ENCODE measurements around the gene ADGRL1. TPM values are rescaled to one million over a fixed set of nuclear protein-coding genes. Genes with fewer than 3 reads are reported as not detected.
A peak's percentile ranks its signal among the peaks of the same experiment; 100 is the strongest.
"Not testable (repeated sequence)": the region's sequence is repeated elsewhere in the genome, so short reads cannot be mapped to it uniquely, and the experiment has no call there.

ADGRL1 gene
- total RNA-seq, 2 experiments from 2014 or later: 8.4 to 10.9 TPM

DNA sequence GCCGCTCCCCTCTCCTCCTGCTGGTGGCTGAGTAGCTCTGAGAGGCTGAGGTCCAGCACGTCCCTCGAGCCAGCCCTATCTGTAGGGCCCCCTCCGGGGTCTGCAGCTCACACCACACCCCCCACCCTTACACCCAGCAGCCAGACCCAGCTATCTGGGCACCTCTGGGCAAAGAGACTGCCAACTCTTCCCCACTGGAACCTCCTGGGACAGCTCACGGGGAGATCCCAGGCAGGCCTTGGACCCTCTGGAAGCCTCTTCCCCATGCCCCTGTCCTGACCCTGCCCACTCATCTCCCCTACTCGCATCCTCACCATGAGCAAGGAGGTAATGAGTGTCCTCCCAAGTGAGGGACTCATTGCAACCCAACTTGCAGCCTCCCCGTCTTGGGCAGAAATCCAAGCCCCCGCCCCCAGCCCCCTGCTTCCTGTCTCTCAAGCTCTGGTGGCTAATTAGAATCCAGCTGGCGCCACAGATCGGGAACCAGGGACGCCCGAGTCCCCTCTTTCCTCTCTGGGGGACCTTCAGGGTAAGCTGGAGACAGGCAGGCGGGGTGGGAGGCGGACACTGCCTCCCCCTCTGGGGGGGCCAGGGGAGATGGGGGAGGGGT, 22.1 kb downstream of the ADGRL1 start:
- Mint-ChIP-seq H3K4me1 (ENCODE audit: low read depth) (no peaks in the 10 kb centered on the region), H3K27me3 (no peaks in the 10 kb centered on the region), H3K9me3 (no peaks in the 10 kb centered on the region), H3K27ac (no peak overlapping the region), H3K4me3 (no peak overlapping the region), H3K36me3 (no peaks in the 10 kb centered on the region)
- POLR2A ChIA-PET: interaction anchor here (0.6 kb wide), 1 partner anchor 17 kb away, joined by 3 read pairs; no protein-coding TSS in a partner anchor
- intact Hi-C loops (cut with micrococcal nuclease): no loop called here
- DNase-seq: no peak
- CTCF ChIA-PET: interaction anchor here (1.4 to 4.2 kb wide), 3 partner anchors 15 to 165 kb away, joined by 4 to 13 read pairs (median 13); partner anchors contain the start of gene ASF1B

DNA sequence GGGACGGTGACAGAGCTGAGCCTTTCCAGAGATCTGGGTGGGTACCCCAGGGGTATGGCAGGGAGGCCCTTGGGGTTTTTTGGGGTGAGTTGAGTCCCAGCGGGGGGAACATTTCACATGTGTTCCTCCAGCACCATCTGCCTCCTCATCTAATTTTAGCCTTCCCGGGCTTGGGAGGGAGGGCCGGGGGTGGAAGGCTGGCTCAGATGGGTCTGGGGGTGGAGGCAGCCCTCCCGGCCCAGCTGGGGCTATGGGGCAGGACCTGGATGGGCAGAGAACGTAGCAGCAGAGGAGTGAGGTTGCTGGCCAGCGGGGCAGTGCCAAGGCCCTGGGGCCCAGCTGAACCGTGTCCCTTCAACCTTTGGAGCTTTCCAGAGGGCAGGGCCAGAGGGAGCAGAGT, 23.5 kb downstream of the ADGRL1 start:
- Mint-ChIP-seq H3K36me3 (peaks cover 2% of the 10 kb centered on the region), H3K4me1 (ENCODE audit: low read depth) (no peaks in the 10 kb centered on the region), H3K4me3 (no peak overlapping the region), H3K27ac (no peak overlapping the region), H3K9me3 (no peaks in the 10 kb centered on the region), H3K27me3 (no peaks in the 10 kb centered on the region)
- DNase-seq: no peak
- intact Hi-C loops (cut with micrococcal nuclease): no loop called here
- CTCF ChIA-PET: no interaction called here
- POLR2A ChIA-PET: no interaction called here

DNA sequence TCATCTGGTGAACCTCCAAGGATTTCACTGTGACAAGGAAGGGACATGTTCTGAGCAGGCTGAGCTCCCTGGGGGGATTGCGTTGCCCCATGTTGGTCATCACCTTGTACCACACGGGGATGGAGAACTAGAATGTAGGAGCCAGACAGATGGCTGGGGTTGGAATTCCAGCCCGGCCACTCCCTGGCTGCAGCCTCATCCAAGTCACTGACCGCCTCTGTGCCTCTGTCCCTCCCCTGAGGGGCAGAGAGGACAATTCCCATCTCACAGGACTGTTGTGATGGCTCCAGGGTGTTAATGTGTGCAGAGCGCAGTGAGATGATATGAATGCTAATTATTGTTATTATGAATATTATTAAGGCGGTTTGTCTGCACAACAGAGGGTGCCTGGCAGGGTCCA, 24.1 kb downstream of the ADGRL1 start:
- DNase-seq: no peak
- no peaks in the 10 kb centered on the region for H3K9me3 Mint-ChIP-seq
- CTCF ChIA-PET: no interaction called here
- intact Hi-C loops (cut with micrococcal nuclease): no loop called here
- H3K36me3 Mint-ChIP-seq: peaks cover 2% of the 10 kb centered on the region
- H3K4me3 Mint-ChIP-seq: no peak overlapping the region
- POLR2A ChIA-PET: no interaction called here
- H3K27ac Mint-ChIP-seq: no peak overlapping the region
- no peaks in the 10 kb centered on the region for H3K27me3 Mint-ChIP-seq
- no peaks in the 10 kb centered on the region for H3K4me1 Mint-ChIP-seq (ENCODE audit: low read depth)

DNA sequence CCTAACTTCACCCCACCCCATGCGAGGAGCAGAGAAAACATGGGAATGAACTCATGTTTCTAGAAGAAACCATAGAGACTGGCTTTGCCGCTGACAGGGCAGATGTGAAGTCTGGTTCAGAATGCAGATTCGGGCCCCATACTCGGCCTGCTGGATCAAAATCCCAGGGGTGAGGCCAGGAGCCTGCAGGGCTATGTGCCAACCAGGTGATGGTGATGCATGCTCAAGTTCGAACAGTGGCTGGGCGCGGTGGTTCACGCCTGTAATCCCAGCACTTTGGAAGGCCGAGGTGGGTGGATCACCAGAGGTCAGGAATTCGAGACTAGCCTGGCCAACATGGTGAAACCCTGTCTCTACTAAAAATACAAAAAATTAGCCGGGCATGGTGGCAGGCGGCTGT, 24.8 kb downstream of the ADGRL1 start:
- H3K36me3 Mint-ChIP-seq; H3K27me3 Mint-ChIP-seq; intact Hi-C loops (cut with micrococcal nuclease); H3K9me3 Mint-ChIP-seq; H3K27ac Mint-ChIP-seq; CTCF ChIA-PET; H3K4me3 Mint-ChIP-seq; DNase-seq; H3K4me1 Mint-ChIP-seq (ENCODE audit: low read depth); POLR2A ChIA-PET: not testable (repeated sequence)

DNA sequence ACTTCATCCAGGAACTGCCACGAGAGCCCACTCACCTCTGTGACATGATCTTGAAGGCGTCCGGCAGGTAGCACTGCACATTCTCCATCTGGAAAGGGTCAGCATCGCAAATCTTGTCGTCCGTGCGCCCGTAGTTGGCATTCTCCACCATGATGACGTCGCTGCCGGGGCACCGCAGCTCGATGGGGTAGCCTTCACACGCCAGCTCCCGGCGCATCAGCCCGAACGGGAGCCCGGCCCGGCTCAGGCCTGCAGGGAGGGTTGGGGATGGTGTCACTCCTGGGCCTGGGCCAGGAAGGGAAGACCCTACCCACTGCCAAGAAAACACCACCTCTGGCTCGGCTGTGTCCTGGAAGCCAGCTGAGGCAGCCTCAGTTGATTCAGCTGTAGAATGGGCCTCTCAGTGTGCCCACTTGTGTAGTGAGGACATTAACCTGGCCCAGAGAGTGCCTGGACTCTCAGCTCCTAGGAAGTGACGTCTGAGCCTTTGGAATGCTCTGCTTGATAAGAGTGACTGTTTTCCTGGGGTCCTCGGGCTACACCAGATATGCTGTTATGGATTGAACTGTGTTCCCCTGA, 28.4 kb downstream of the ADGRL1 start:
- intact Hi-C loops (cut with micrococcal nuclease): no loop called here
- CTCF ChIA-PET: no interaction called here
- no peak for DNase-seq
- no peak overlapping the region for H3K27ac Mint-ChIP-seq
- H3K4me1 Mint-ChIP-seq (ENCODE audit: low read depth): peaks cover 4% of the 10 kb centered on the region
- H3K4me3 Mint-ChIP-seq: no peak overlapping the region
- POLR2A ChIA-PET: no interaction called here
- no peaks in the 10 kb centered on the region for H3K27me3 Mint-ChIP-seq
- no peaks in the 10 kb centered on the region for H3K9me3 Mint-ChIP-seq
- peaks cover 5% of the 10 kb centered on the region for H3K36me3 Mint-ChIP-seq

DNA sequence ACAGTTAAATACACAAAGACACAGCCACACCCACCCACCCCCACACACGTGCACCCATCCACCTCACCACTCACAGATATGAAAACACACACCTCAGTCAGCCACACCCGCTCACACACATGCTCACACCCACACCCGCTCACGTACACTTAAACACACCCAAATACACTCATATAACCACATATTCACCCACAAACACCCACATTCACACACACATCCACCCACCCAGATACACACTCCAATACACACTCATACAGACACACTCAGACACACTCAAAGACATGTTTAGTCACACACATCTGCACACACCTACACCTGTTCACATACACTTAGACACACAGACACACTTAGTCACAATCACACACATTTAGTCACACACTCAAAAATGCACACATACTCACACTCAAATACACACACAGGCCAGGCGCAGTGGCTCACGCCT, 30.6 kb downstream of the ADGRL1 start:
- Mint-ChIP-seq H3K4me3 (no peak overlapping the region), H3K27ac (no peak overlapping the region), H3K36me3 (peaks cover 10% of the 10 kb centered on the region), H3K9me3 (no peaks in the 10 kb centered on the region), H3K4me1 (ENCODE audit: low read depth) (peaks cover 4% of the 10 kb centered on the region), H3K27me3 (no peaks in the 10 kb centered on the region)
- DNase-seq: no peak
- ChIA-PET CTCF (no interaction called here), POLR2A (no interaction called here)
- intact Hi-C loops (cut with micrococcal nuclease): no loop called here

DNA sequence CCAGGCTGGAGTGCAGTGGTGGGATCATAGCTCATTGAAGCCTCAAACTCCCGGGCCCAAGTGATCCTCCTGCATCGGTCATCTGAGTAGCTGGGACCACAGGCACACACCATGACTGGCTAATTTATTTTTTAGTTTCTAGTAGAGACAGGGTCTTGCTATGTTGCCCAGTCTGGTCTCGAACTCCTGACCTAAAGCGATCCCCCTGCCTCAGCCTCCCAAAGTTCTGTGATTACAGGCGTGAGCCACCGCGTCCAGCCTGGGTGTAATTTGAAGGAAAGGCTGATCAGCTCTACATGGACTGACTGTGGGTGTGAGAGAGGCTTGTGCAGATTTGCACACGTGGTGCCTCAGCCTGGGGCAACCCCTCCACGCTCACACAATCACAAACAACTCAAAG, 31.1 kb downstream of the ADGRL1 start:
- Mint-ChIP-seq H3K36me3 (peaks cover 14% of the 10 kb centered on the region), H3K9me3 (no peaks in the 10 kb centered on the region), H3K4me3 (no peak overlapping the region), H3K27me3 (no peaks in the 10 kb centered on the region), H3K4me1 (ENCODE audit: low read depth) (peaks cover 4% of the 10 kb centered on the region), H3K27ac (no peak overlapping the region)
- intact Hi-C loops (cut with micrococcal nuclease): no loop called here
- DNase-seq: no peak
- CTCF ChIA-PET: no interaction called here
- POLR2A ChIA-PET: no interaction called here

DNA sequence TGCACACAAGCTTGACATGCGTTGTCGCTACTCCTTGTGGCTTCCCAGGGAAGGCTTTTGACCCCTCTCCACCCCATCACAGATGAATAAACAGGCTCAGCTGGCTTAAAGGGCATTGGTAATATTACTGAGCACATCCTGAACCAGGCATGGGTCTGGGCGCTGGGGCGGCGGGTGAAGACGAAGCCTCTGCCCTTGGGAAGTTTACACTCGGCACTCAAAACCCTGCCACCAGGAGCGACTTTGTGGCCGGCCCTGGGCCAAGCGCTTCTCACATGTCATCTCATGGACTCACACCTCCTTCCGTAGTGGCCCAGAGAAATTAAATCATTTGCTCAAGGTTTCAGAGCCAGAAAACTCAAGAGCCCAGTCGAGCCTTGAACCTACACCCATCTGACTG, 37.0 kb downstream of the ADGRL1 start:
- Mint-ChIP-seq H3K27ac (no peak overlapping the region), H3K9me3 (no peaks in the 10 kb centered on the region), H3K27me3 (no peaks in the 10 kb centered on the region), H3K4me3 (no peak overlapping the region), H3K4me1 (ENCODE audit: low read depth) (peaks cover 27% of the 10 kb centered on the region), H3K36me3 (peaks cover 13% of the 10 kb centered on the region)
- intact Hi-C loops (cut with micrococcal nuclease): no loop called here
- no peak for DNase-seq
- ChIA-PET POLR2A (no interaction called here), CTCF (interaction anchor here (0.9 to 2.4 kb wide), 3 partner anchors 32 to 179 kb away, joined by 3 to 8 read pairs (median 6); partner anchors contain the start of gene ASF1B)

DNA sequence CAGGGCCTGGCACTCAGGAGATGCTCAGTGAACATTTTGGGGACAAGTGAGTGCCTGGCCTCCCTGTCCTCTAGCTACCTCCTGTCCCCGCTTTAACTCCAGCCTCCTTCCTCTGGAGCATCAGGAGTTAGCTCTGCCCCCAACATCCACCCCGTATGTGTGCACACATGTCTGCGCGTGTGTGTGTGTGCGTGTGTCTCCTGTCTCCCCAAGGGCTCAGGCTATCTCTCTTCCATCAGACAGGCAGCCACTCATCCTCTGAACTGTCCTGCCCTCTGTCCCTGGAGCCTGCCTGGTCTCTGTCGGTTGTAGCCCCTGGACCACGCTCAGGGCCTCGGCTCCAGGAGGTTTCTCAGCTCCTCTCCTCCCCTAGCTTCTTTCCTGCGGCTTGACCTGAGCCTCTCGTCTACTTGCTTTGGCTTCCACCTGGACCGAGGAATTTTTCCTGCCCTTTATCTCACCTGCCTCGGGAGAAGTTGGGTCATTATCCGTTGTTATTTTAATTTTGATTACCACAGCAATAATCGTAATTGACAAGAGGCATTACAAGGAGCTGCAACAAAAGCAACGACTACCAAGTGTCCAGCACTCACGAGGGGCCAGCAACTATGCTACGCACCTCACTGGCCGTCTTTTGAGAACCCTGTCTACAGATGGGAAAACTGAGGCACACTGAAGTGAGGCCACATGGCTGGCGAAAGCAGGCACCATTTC, 37.6 kb downstream of the ADGRL1 start:
- intact Hi-C loops (cut with micrococcal nuclease): no loop called here
- POLR2A ChIA-PET: interaction anchor here (1.1 kb wide), 1 partner anchor 20 kb away, joined by 3 read pairs; no protein-coding TSS in a partner anchor
- DNase-seq: no peak
- H3K27ac Mint-ChIP-seq: peak overlapping the region; percentile 16
- H3K36me3 Mint-ChIP-seq: peaks cover 11% of the 10 kb centered on the region
- no peaks in the 10 kb centered on the region for H3K27me3 Mint-ChIP-seq
- CTCF ChIA-PET: interaction anchor here (0.9 to 2.4 kb wide), 4 partner anchors 19 to 180 kb away, joined by 3 to 8 read pairs (median 4); partner anchors contain the start of gene ASF1B
- H3K4me3 Mint-ChIP-seq: no peak overlapping the region
- H3K4me1 Mint-ChIP-seq (ENCODE audit: low read depth): peaks cover 27% of the 10 kb centered on the region
- H3K9me3 Mint-ChIP-seq: no peaks in the 10 kb centered on the region

DNA sequence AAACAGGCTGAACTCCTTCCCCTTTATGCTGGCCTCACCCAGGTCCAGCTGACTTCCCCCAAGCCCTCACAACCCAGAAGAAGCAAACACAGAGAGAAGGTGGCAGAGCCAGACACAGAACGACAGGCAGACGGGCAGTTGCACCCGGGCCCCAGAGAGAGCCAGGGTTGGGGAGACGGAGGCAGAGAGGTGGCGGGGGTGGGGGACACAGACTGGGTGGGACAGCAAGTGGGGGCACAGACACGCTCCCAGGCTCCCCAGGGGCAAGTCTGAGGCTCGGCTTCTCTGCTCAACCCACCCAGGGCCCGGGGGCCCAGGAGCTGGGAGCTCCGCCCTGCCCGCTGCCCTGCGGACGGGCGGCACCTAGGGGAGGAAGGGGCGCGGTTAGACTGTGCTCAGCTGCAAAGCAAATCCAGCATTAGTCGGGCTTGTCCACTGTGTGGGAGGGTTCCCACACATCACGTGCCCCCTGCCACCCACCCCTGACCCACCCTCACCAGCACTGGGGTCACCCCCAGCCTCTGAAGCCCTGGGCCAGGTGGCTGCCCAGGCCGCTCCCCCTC, 38.3 kb downstream of the ADGRL1 start:
- peak overlapping the region; percentile 61 for H3K27ac Mint-ChIP-seq
- intact Hi-C loops (cut with micrococcal nuclease): no loop called here

DNA sequence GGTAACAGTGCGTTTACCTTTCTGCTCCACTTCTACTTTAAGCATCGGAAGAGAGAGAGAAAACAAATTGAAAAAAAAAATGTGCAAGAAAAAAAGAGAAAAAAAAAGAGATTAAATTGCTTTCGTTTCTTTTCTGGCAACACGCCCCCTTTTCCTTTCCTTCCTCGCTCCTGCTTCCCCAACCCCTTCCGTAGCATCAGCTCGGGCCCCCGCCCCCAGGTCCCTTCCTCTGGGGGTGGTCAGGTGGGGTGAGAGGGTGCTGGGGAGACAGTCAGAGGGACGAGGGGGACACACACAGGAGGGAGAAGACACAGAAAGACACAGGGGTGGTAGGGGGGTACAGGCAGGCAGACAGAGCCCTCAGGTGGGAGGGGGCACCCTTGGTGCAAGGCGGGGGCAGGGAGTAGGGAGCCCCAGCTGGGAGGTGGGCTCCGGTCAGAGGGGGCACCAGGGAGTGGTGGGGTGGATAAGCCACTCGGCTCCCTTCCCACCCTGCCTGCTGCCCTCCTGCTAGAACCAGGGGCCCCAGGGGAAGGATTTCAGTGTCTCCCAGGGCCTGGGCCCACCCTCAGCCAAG, 38.9 kb downstream of the ADGRL1 start:
- H3K4me3 Mint-ChIP-seq: peak overlapping the region; percentile 59
- intact Hi-C loops (cut with micrococcal nuclease): no loop called here
- POLR2A ChIA-PET: interaction anchor here (0.6 kb wide), 1 partner anchor 17 kb away, joined by 3 read pairs; no protein-coding TSS in a partner anchor

More for the DNA sequence above, 38.3 kb downstream of the ADGRL1 start:
- H3K36me3 Mint-ChIP-seq: peaks cover 11% of the 10 kb centered on the region
- ChIA-PET POLR2A (interaction anchor here (1.1 kb wide), 1 partner anchor 19 kb away, joined by 3 read pairs; no protein-coding TSS in a partner anchor), CTCF (interaction anchor here (1.0 to 2.4 kb wide), 4 partner anchors 20 to 181 kb away, joined by 3 to 8 read pairs (median 4); partner anchors contain the start of gene ASF1B)
- H3K4me1 Mint-ChIP-seq (ENCODE audit: low read depth): peaks cover 27% of the 10 kb centered on the region
- peak overlapping the region; percentile 59 for H3K4me3 Mint-ChIP-seq
- peak; percentile 35 for DNase-seq
- no peaks in the 10 kb centered on the region for H3K27me3 Mint-ChIP-seq
- H3K9me3 Mint-ChIP-seq: no peaks in the 10 kb centered on the region

More for the DNA sequence above, 38.9 kb downstream of the ADGRL1 start:
- H3K27me3 Mint-ChIP-seq: no peaks in the 10 kb centered on the region
- CTCF ChIA-PET: interaction anchor here (1.0 to 2.4 kb wide), 3 partner anchors 20 to 30 kb away, joined by 3 to 8 read pairs (median 3); partner anchors contain the start of gene ASF1B
- peak; percentile 18 for DNase-seq
- peaks cover 11% of the 10 kb centered on the region for H3K36me3 Mint-ChIP-seq
- H3K4me1 Mint-ChIP-seq (ENCODE audit: low read depth): peaks cover 27% of the 10 kb centered on the region
- no peaks in the 10 kb centered on the region for H3K9me3 Mint-ChIP-seq
- peak overlapping the region; percentile 61 for H3K27ac Mint-ChIP-seq
